ENCODE measurements around the gene SH3BP5.

The SH3BP5 gene

GRCh38 chr3:15347063-15347736 is 14.8 kb upstream of the SH3BP5 start:
- no peak for DNase-seq

GRCh38 chr3:15346516-15346915 is 14.1 kb upstream of the SH3BP5 start:
- no peak for DNase-seq

GRCh38 chr3:15345608-15346137 is 13.3 kb upstream of the SH3BP5 start:
- no peak for DNase-seq

GRCh38 chr3:15345066-15345607 is 12.8 kb upstream of the SH3BP5 start:
- DNase-seq, result no peak

- DNase-seq, result no peak
Observed at GRCh38 chr3:15342945-15343344, 10.6 kb upstream of the SH3BP5 start.

- no peak for DNase-seq
Observed at GRCh38 chr3:15342246-15342645, 9.9 kb upstream of the SH3BP5 start.

GRCh38 chr3:15341030-15341726 is 8.8 kb upstream of the SH3BP5 start:
- no peak for DNase-seq

GRCh38 chr3:15339786-15340215 is 7.4 kb upstream of the SH3BP5 start:
- DNase-seq, result no peak

- DNase-seq, result no peak
Observed at GRCh38 chr3:15339001-15339400, 6.6 kb upstream of the SH3BP5 start.

- DNase-seq, result no peak
Observed at GRCh38 chr3:15337963-15338362, 5.6 kb upstream of the SH3BP5 start.

- no peak for DNase-seq
Observed at GRCh38 chr3:15336057-15336456, 3.7 kb upstream of the SH3BP5 start.

GRCh38 chr3:15333956-15334263 is 1.5 kb upstream of the SH3BP5 start:
- no peak for DNase-seq

- DNase-seq, result no peak
Observed at GRCh38 chr3:15333099-15333955, 941 bp upstream of the SH3BP5 start.

- no peak for DNase-seq
Observed at GRCh38 chr3:15331606-15332404, 581 bp downstream of the SH3BP5 start.

- no peak for DNase-seq
Observed at GRCh38 chr3:15331072-15331605, 1.2 kb downstream of the SH3BP5 start.

- DNase-seq, result no peak
Observed at GRCh38 chr3:15330031-15330596, 2.3 kb downstream of the SH3BP5 start.

GRCh38 chr3:15329046-15330005 is 3.1 kb downstream of the SH3BP5 start:
- DNase-seq, result no peak

- DNase-seq, result no peak
Observed at GRCh38 chr3:15327941-15328340, 4.4 kb downstream of the SH3BP5 start.

- DNase-seq, result no peak
Observed at GRCh38 chr3:15326673-15327072, 5.7 kb downstream of the SH3BP5 start.

GRCh38 chr3:15326037-15326436 is 6.3 kb downstream of the SH3BP5 start:
- no peak for DNase-seq

GRCh38 chr3:15325228-15325627 is 7.2 kb downstream of the SH3BP5 start:
- no peak for DNase-seq
